ENCODE data around the gene PPP2R2B. TPM values are rescaled to one million over a fixed set of nuclear protein-coding genes. Genes with fewer than 3 reads are reported as not detected.

The PPP2R2B gene
- total and polyA plus RNA-seq, 12 donors: 0.35 to 11.7 (median 4.7) TPM

DNA sequence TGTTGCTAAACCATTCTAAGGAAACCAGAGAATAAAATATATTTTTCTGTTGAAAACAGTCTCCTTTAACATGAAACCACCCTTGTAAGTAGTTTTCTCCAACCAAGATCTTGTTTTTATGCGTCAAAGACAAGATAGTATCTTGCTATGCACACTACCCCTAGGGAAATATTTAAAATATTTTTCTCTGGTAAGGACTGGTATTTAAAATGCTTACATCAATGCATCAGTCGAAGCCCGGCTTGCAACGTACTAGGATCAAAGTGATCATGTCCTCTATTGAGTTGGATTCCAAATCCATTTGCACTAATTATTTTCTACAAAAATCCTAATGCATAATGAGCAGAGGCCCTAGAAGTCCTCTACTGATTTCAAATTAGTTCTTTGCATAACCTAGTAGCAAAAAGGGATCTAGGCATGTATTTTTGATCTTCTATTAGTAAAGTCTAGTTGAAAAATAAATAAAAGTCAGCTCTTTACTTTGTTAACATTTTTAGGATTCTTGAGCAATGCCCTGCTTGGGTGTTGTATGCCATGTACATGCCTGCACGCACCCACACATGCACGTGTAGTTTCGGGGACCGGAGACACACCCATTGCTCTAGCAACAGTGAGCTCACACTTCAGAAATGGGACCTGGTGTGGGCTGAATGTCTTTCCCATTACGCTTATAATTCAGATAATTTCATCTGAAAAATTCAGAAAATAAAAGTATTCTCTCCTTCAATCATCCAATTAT lies 197.5 kb downstream of the PPP2R2B start:
- peaks cover 0 to 6% of the 10 kb centered on the region in 2 donors for H3K4me1 ChIP-seq (replicated peaks in 1 of 2)
- H3K4me3 ChIP-seq: no peak overlapping the region
- intact Hi-C loops (cut with DNase I): no loop called here
- H3K36me3 ChIP-seq (replicated peaks in 1 of 2): no peaks in the 10 kb centered on the region
- no peak overlapping the region for H3K27ac ChIP-seq
- TF ChIP-seq, protein P1, sequence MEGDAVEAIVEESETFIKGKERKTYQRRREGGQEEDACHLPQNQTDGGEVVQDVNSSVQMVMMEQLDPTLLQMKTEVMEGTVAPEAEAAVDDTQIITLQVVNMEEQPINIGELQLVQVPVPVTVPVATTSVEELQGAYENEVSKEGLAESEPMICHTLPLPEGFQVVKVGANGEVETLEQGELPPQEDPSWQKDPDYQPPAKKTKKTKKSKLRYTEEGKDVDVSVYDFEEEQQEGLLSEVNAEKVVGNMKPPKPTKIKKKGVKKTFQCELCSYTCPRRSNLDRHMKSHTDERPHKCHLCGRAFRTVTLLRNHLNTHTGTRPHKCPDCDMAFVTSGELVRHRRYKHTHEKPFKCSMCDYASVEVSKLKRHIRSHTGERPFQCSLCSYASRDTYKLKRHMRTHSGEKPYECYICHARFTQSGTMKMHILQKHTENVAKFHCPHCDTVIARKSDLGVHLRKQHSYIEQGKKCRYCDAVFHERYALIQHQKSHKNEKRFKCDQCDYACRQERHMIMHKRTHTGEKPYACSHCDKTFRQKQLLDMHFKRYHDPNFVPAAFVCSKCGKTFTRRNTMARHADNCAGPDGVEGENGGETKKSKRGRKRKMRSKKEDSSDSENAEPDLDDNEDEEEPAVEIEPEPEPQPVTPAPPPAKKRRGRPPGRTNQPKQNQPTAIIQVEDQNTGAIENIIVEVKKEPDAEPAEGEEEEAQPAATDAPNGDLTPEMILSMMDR (IDR thresholded peaks at IDR 0.05): no peak
- no peak for TF ChIP-seq POLR2A (IDR thresholded peaks at IDR 0.05)
- no peaks in the 10 kb centered on the region for H3K27me3 ChIP-seq
- DNase-seq: no peak
- 87 to 91% (median 88%) methylated on average over 9 of the region's 9 CpGs for WGBS, 4 donors
- no peaks in the 10 kb centered on the region for H3K9me3 ChIP-seq (replicated peaks in 1 of 3)

DNA sequence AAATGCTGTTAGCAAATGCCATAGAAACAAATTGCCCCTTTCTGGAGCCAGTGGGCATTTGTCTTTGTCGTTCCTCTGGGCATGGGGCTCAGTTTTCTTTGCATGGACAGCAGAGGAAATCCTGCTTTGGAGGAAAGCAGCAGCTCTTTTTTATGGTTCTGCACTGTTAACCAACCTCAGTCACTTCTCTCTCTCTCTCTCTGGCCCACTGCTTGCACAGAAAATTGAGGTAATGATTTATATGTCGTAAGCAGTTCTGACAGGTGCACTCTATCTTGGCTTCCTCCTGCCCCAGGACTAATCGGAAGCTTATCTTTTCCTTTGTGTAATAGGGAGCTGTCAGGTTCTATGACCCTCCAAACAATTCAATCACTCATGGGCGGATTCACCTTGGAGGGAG lies 202.9 kb downstream of the PPP2R2B start:
- TF ChIP-seq, protein P1 (IDR thresholded peaks at IDR 0.05): no peak
- TF ChIP-seq POLR2A (IDR thresholded peaks at IDR 0.05): no peak
- Histone ChIP-seq H3K4me1 (replicated peaks in 1 of 2) (no peaks in the 10 kb centered on the region), H3K9me3 (replicated peaks in 1 of 3) (no peaks in the 10 kb centered on the region), H3K27me3 (no peaks in the 10 kb centered on the region), H3K4me3 (no peak overlapping the region), H3K27ac (no peak overlapping the region), H3K36me3 (replicated peaks in 1 of 2) (no peaks in the 10 kb centered on the region)
- 35 to 42% (median 37%) methylated on average over 3 to 4 of the region's 4 CpGs for WGBS, 4 donors
- intact Hi-C loops (cut with DNase I): no loop called here
- DNase-seq: no peak

DNA sequence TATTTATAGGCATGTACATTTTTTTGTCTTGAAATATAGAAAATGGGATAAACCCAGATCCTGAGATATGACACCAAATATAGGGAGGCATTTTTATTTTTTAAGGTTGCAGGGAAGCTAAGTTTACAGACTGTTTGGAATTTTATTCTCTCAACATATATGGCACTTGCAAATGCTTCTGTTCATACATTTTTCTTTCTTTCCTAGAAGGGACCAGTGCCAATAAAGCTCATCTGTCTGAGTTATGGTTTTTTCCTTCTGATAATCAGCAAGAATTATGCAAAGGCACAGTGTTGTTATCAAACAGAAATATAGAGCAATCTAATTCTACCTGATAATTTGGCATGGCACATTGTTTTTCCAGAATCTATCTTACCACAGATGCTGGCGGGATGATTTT lies 205.7 kb downstream of the PPP2R2B start:
- TF ChIP-seq, protein P1 (IDR thresholded peaks at IDR 0.05): no peak
- TF ChIP-seq POLR2A (IDR thresholded peaks at IDR 0.05): no peak
- 70 to 76% (median 72%) methylated on average over 1 of the region's 1 CpG for WGBS, 4 donors
- no peak for DNase-seq
- Histone ChIP-seq H3K4me3 (no peak overlapping the region), H3K27me3 (no peaks in the 10 kb centered on the region), H3K4me1 (replicated peaks in 1 of 2) (peaks cover 0 to under 1% of the 10 kb centered on the region in 2 donors), H3K9me3 (replicated peaks in 1 of 3) (no peaks in the 10 kb centered on the region), H3K36me3 (replicated peaks in 1 of 2) (no peaks in the 10 kb centered on the region), H3K27ac (no peak overlapping the region)
- intact Hi-C loops (cut with DNase I): no loop called here

DNA sequence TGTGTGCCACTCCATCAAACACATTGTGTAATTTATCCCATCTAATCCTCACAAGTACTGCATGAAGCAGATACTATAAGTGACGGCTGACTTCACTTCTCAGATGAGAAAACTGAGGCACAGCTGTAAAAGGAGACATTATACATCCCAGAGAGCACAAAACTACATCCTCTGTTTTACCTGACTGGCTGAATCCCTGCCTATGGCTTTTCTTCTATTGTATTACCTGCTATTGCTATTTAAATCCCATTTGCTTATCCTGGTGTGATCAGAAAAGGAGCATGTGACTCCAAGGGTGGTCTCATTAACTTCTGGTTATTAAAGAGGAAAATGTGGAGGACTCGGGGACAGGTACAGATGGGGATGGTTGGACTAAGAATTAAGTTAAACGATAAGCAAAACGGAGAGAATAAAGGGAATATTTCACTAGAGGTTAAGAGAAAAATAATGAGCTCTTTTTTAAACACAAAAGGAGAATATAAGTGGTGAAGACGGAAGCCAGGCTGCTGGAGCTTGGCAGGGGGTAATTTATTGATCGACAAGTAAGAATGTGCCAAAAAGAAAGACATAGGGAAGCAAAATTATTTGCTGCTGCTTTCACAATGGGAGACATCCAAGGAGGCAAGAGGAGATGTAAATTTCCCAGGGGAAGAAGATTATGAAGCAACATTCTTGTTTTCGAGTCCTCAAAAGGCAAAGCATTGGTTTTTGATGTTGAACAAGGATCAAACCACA lies 206.8 kb downstream of the PPP2R2B start:
- no peak for DNase-seq
- no peaks in the 10 kb centered on the region for H3K9me3 ChIP-seq (replicated peaks in 1 of 3)

More for the DNA sequence above, 206.8 kb downstream of the PPP2R2B start:
- intact Hi-C loops (cut with DNase I): no loop called here
- no peak overlapping the region for H3K27ac ChIP-seq
- H3K27me3 ChIP-seq: no peaks in the 10 kb centered on the region
- H3K4me3 ChIP-seq: no peak overlapping the region
- H3K36me3 ChIP-seq (replicated peaks in 1 of 2): no peaks in the 10 kb centered on the region
- 66 to 75% (median 68%) methylated on average over 7 of the region's 7 CpGs for WGBS, 4 donors
- TF ChIP-seq, protein P1 (IDR thresholded peaks at IDR 0.05): no peak
- H3K4me1 ChIP-seq (replicated peaks in 1 of 2): peaks cover 0 to 7% of the 10 kb centered on the region in 2 donors
